Urothelium cell line (cell line): Measurements from ENCODE around the gene ACADM.
A peak's percentile ranks its signal among the peaks of the same experiment; 100 is the strongest.
"Not testable (repeated sequence)": the region's sequence is repeated elsewhere in the genome, so short reads cannot be mapped to it uniquely, and the experiment has no call there.

Experiments used
- DNase-seq: peaks from one replicate; pipeline ENCODE4 v3.0.0; 2011; ENCODE audit warnings: low spot score, mixed read lengths
- FAIRE-seq: peaks from 2 replicates; lab custom pipeline; 2011; peaks lifted over from hg19 to GRCh38; lab: Jason Lieb, UNC

Gene ACADM

GRCh38 chr1:75724472-75725022 lies at the start of gene ACADM:
Gene ACADM, plus strand, starts transcription at chr1:75724709. Its CDS starts 79 bp downstream, at chr1:75724788.
- FAIRE-seq = peak; percentile 73
- peak; percentile 93 for DNase-seq

DNA sequence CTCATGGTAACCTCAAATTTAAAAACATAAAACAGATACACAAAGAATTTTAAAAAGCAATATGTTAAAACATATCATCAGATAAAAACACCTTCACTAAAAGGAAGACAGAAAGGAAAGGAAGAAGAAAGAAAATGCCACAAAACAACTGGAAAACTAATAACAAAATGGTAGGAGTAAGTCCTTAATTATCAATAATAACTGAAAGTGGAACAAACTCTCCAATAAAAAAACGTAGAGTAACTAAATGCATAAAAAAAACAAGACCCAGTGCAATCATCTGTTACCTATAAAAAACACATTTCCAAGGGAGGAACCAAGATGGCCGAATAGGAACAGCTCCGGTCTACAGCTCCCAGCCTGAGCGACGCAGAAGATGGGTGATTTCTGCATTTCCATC lies 47.1 kb upstream of the ACADM start:
- FAIRE-seq (no peak), DNase-seq (no peak)

- not testable (repeated sequence) for FAIRE-seq, DNase-seq
Observed at GRCh38 chr1:75677964-75678363, 46.5 kb upstream of the ACADM start.

DNA sequence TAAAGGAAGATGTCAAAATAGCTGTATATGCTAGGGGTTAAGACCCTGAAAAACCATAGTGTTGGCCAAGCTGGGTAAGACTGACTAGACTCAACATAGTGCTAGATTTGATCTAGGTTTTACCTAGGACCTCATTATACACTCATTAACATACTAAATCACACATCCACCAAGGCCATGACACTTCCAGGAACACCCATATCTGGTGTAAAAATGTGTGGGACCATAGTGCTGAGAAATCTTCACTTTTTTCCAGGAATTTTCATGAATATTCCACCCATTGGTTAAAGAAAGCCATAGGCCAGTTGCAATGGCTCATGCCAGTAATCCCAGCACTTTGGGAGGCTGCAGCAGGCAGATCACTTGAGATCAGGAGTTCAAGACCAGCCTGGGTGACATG lies 34.0 kb upstream of the ACADM start:
- FAIRE-seq (no peak), DNase-seq (no peak)

DNA sequence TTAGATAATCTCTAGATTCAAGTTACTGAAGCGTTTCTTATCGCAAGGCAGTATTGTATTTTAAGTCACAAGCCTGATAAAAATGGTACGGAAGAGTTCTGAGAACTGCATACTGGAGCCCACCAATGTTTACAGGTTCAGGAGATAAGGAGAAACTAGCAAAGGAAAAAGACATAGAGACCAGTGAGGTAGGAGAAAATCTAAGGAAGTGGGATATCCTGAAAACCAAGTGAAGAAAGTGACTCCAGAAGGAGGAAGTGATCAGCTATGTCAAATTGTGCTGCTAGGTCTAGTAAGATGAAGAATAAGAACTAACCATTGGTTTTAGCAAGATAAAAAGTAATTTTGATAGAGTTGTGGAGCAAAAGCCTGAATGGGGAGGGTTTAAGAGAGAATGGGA lies 31.0 kb upstream of the ACADM start:
- FAIRE-seq (no peak), DNase-seq (no peak)

DNA sequence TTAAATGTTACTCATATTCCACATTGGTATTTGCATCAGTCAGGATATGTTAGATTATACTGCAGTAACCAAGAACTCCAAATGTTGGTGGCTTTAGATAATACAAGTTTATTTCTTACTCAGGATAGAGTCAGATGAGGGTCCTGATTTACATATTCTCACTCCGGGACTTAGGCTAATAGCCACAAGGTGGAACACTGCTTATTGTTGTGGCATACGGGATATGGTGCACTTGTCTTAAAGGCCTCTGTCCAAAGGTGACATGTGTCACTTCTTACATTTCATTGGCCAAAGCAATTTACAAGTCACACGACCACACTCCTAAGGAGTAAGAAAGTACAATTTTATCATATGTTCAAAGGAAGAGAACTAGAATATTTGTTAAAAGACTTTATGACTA lies 28.5 kb upstream of the ACADM start:
- DNase-seq (no peak), FAIRE-seq (no peak)

DNA sequence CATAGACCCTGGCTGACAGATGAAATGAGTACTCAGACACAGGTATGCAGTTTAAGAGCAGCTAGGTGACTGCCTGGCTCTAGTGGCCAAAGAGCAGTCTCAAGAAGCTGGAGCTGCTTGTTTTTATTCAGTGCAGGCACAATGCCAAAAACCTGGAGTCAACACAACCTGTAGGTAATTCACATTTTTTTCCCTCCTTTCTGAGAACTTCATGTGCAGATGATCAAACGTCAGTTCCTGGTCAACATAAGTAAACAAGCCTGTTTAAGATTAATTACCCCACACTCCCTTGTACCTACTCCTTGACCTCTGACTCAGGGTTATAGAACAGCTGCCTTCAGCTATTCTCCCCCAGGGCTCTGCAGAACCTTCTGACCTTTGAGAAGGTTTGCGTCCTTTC lies 17.3 kb upstream of the ACADM start:
- FAIRE-seq (no peak), DNase-seq (no peak)

DNA sequence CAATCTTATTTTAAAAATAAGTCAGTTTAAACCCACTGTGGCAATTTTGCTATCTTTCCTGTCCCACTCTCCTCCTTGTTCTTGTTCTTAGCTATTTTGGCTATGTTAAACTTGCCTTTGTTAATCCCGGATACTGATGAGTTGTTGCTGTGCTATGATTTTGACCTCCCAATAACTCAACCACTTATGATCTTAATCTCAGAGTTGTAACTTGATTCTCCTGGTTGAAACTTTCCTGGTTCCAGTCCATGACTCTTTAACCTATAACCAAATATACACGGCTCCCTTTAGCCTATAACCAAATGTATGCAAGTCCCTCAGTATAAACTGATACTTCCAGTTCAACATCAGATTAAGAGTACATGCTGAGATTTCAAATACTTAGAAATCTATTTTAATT lies 15.6 kb upstream of the ACADM start:
- FAIRE-seq (no peak), DNase-seq (no peak)

DNA sequence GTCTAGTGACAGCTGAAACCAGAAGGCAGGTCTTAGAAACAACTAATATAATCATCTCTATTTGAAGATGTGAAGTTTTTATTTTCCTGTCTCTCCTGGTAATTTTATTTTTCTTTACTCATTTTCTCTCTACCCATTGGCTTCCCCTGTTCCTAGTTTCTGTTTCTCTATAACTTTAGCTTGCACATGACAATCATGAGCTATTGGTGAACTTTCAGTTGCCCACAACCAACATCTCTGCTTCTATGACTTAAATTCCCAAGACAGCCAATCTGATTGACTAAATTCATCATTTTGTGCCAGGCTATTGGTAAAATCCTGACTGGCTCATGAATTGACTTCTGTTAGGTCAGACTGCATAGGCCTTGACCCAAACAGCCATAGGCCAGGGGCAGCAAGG lies 13.7 kb upstream of the ACADM start:
- no peak for FAIRE-seq
- no peak for DNase-seq

DNA sequence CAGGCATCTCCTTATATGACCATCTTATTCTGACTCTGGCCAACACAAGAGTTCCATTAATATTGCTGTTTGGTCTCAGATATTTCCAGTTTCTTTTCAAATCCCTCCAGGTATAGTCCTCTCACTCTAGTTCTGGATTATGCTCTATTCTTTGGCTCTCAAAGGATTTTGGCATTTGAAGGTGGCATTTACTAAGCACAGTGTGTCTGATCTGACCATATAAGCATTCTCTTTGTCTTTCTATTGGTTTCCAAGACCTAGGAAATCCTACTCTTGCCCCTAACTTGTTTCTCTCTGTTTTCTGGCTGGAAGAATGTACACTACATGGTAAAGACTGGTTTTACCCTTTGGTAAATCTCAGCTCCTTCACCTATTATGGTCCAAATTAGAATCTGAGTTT lies 12.7 kb upstream of the ACADM start:
- DNase-seq (no peak), FAIRE-seq (no peak)

DNA sequence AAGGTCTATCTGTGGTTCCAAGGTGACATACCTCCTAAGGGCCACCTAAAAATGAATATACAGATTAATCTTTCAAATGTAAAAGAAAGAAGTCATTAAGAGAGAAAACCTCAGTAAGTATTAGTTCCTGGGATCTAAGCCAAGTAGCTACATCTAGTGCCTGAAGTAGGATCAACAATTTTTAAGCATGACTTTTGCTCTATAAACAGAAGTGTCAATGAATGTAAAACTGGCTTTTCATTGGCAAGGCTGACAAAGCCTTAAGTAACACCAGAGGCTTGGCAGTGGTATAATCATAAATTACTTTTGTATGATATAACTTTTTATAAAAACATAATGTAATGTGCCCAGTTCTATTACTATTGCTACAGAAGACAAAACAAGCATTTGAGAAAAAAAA lies 12.2 kb upstream of the ACADM start:
- FAIRE-seq = no peak
- no peak for DNase-seq

- FAIRE-seq = no peak
Observed at GRCh38 chr1:75719810-75720209, 4.7 kb upstream of the ACADM start.

DNA sequence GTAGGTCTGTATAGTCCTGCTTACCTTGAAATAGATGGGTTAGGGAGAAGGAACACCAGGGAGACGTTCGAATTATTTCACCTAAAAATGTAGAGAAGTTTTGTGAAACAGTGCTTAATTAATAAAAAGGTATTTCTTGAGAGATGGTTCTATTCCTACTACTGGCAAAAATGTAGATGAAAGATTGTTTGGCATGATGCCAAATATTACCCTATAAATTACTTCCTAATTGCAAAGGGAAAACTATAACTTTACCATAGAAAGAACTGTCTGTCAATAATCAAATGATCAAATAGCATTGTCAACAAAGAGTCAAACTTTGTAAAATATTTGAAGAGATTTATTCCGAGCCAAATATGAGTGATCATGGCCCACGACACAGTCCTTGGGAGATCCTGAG lies 4.2 kb upstream of the ACADM start:
- FAIRE-seq = no peak
- DNase-seq = no peak

More at GRCh38 chr1:75719810-75720209, 4.7 kb upstream of the ACADM start:
- DNase-seq = no peak

GRCh38 chr1:75720820-75721219 lies 3.7 kb upstream of the ACADM start:
- FAIRE-seq = no peak
- no peak for DNase-seq

- FAIRE-seq, DNase-seq: not testable (repeated sequence)
Observed at GRCh38 chr1:75722246-75722645, 2.3 kb upstream of the ACADM start.

DNA sequence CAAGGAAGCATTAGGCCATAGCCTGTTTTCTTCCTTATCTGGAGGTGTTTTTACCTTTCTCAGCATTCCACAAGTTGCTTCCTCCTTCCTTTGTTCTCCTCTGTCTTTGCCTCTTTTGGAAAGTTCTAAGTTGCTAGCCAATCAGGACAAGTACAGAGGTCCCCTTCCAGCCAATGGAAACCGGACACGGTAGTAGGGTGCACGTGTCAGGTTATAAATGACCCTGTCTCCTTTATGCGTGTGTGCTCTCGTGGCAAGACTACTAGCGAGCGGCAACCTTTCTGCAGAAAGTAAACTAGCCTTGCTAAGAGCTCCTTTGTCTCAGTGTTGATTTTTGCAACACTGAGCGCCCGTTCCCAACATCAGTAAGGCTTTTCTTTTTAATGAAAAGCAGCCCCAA lies 1.5 kb upstream of the ACADM start:
- FAIRE-seq (no peak), DNase-seq (no peak)

GRCh38 chr1:75723989-75724471 lies 479 bp upstream of the ACADM start:
- DNase-seq (peak; percentile 91), FAIRE-seq (no peak)

- DNase-seq (no peak), FAIRE-seq (no peak)
Observed at GRCh38 chr1:75725266-75725665, 757 bp downstream of the ACADM start.

DNA sequence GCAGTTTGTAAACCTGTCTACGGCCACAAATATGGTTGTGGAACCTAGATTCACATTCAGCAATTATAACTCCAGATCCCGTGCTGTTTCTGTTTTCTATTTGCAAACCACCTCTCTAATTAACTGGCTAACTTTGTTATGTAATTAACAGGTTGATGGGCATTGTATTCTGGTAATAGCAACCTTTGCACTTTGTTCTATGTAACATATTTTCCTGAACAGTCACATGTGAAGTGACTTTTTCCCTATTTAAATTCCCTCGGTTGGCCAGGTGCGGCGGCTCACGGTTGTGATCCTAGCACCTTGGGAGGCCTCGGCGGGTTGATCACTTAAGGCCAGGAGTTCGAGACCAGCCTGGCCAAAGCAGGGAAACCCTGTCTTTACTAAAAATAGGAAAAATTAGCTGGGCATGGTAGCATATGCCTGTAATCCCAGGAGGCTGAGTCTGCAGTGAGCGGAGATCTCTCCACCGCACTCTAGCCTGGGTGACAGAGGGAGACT lies 1.4 kb downstream of the ACADM start:
- FAIRE-seq (no peak), DNase-seq (peak; percentile 8)

- FAIRE-seq = no peak
Observed at GRCh38 chr1:75727571-75727970, 3.1 kb downstream of the ACADM start.

GRCh38 chr1:75730432-75730831 lies 5.9 kb downstream of the ACADM start:
- no peak for FAIRE-seq
- DNase-seq = no peak

More at GRCh38 chr1:75727571-75727970, 3.1 kb downstream of the ACADM start:
- DNase-seq = no peak

DNA sequence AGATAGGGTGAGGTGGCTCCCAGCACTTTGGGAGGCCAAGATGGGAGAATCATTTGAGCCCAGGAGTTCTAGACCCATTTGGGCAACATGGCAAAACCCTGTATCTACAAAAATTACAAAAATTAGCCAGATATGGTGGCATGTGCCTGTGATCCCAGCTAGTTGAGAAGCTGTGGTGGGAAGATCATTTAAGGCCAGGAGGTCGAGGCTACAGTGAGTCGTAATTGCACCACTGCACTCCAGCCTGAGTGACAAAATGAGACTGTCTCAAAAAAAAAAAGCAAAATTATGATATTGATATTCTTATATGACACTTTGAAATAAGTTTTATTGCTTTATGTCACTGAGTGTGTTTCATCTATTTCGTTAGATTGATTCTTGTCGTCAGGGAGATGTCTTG lies 7.4 kb downstream of the ACADM start:
- DNase-seq (no peak), FAIRE-seq (no peak)

- FAIRE-seq = no peak
- DNase-seq = no peak
Observed at GRCh38 chr1:75732703-75733102, 8.2 kb downstream of the ACADM start.
